Gastrocnemius medialis (tissue), 4 donors: ENCODE measurements around the gene KLRC2. TPM values are rescaled to one million over a fixed set of nuclear protein-coding genes. Genes with fewer than 3 reads are reported as not detected.

Experiments used
- ATAC-seq, 2 donors: fragments of 150-250 bp; one replicate each; pipeline ENCODE4 v1.9.1; 2016
- DNase-seq, 2 donors: peaks; one replicate each; pipeline ENCODE4 v3.0.0-alpha.2; 2019
- H3K27ac ChIP-seq, 4 donors: fragments of 200-600 bp; sonication (generic); 1 replicate in 1 of 4; 2 replicates in 3 of 4; pipeline ENCODE4 v1.5.1; 2016 to 2018; ENCODE audit warnings: mild to moderate bottlenecking in 2 of 4, moderate library complexity in 1 of 4
- H3K27me3 ChIP-seq, 3 donors: fragments of 200-600 bp; sonication (generic) in 2 of 3; 1 replicate in 1 of 3; 2 replicates in 2 of 3; pipeline versions ENCODE4 v1.5.1 to v1.6.0; 2016 to 2019; ENCODE audit warnings: mild to moderate bottlenecking in 1 of 3, moderate library complexity in 1 of 3
- H3K36me3 ChIP-seq, 2 donors: fragments of 200-600 bp; sonication (generic) in 1 of 2; one replicate each; pipeline ENCODE4 v1.5.1; 2017 to 2018
- H3K4me1 ChIP-seq, 2 donors: fragments of 200-600 bp; sonication (generic) in 1 of 2; one replicate each; pipeline ENCODE4 v1.5.1; 2016 to 2017; ENCODE audit warnings: mild to moderate bottlenecking in 2 of 2
- H3K4me3 ChIP-seq, 4 donors: fragments of 200-600 bp; sonication (generic) in 3 of 4; 1 replicate in 1 of 4; 2 replicates in 3 of 4; pipeline ENCODE4 v1.5.1; 2016 to 2019; ENCODE audit warnings: mild to moderate bottlenecking in 2 of 4
- H3K9me3 ChIP-seq, 3 donors: fragments of 200-600 bp; sonication (generic) in 2 of 3; 1 replicate in 1 of 3; 2 replicates in 2 of 3; pipeline ENCODE4 v1.5.1; 2016 to 2019
- POLR2A ChIP-seq, 2 donors: fragments of 450-650 bp; IDR thresholded peaks; one replicate each; pipeline ENCODE4 v1.6.1; 2017; ENCODE audit warnings: antibody characterized with exemption in 2 of 2, mild to moderate bottlenecking in 2 of 2, moderate library complexity in 2 of 2
- in situ Hi-C, 4 donors: fragments of 200-750 bp; cut with MboI; loops; one replicate each; pipeline versions ENCODE4 v1.15.0 to v1.8.0; 2017; ENCODE audit warnings: low sequenced_read_pairs in 4 of 4
- intact Hi-C: fragments of 100-400 bp; cut with DNase I; formaldehyde crosslinking; loops from one replicate; pipeline ENCODE4 v1.15.1; 2023; ENCODE audit warnings: low total_unique reads
- total RNA-seq, 4 donors: library from RNA; depleted of rRNA; stranded (reverse); fragments of >200 nt; gene quantifications; one replicate each; pipeline versions ENCODE4 v1.1.0 to v1.2.3, GENCODE V29; 2016
- TF ChIP-seq, protein P1 (sequence below), 5 experiments: fragments of 450-650 bp in 3 of 5; fragments of 200-600 bp in 2 of 5; sonication (generic) in 2 of 5; IDR thresholded peaks in 4 of 5; conservative IDR thresholded peaks in 1 of 5; 1 replicate in 4 of 5; 2 replicates in 1 of 5; pipeline ENCODE4 v1.5.1; 2016 to 2019; ENCODE audit warnings: antibody characterized with exemption in 5 of 5, mild to moderate bottlenecking in 3 of 5, moderate library complexity in 3 of 5

KLRC2 gene
- total RNA-seq, 4 donors from 2014 or later: not detected

GRCh38 chr12:10386857-10387256 lies 49.0 kb downstream of the KLRC2 start:
- Histone ChIP-seq H3K36me3 (no peaks in the 10 kb centered on the region), H3K4me1 (peaks cover 0 to 1% of the 10 kb centered on the region in 2 donors), H3K27ac (no peak overlapping the region), H3K9me3 (no peaks in the 10 kb centered on the region), H3K4me3 (no peak overlapping the region), H3K27me3 (no peaks in the 10 kb centered on the region)
- in situ Hi-C loops (no loop called here), intact Hi-C loops (no loop called here)
- ATAC-seq (no peak), DNase-seq (no peak)
- TF ChIP-seq POLR2A (IDR thresholded peaks at IDR 0.05): no peak
- TF ChIP-seq, protein P1, sequence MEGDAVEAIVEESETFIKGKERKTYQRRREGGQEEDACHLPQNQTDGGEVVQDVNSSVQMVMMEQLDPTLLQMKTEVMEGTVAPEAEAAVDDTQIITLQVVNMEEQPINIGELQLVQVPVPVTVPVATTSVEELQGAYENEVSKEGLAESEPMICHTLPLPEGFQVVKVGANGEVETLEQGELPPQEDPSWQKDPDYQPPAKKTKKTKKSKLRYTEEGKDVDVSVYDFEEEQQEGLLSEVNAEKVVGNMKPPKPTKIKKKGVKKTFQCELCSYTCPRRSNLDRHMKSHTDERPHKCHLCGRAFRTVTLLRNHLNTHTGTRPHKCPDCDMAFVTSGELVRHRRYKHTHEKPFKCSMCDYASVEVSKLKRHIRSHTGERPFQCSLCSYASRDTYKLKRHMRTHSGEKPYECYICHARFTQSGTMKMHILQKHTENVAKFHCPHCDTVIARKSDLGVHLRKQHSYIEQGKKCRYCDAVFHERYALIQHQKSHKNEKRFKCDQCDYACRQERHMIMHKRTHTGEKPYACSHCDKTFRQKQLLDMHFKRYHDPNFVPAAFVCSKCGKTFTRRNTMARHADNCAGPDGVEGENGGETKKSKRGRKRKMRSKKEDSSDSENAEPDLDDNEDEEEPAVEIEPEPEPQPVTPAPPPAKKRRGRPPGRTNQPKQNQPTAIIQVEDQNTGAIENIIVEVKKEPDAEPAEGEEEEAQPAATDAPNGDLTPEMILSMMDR (IDR thresholded peaks at IDR 0.05 in 4 of 5, conservative IDR thresholded peaks at IDR 0.05 in 1 of 5): no peak

GRCh38 chr12:10385166-10385613 lies 50.6 kb downstream of the KLRC2 start:
- DNase-seq: no peak
- no peaks in the 10 kb centered on the region for H3K27me3 ChIP-seq
- ATAC-seq: no peak
- in situ Hi-C loops (no loop called here), intact Hi-C loops (no loop called here)
- no peak overlapping the region for H3K4me3 ChIP-seq
- no peak overlapping the region for H3K27ac ChIP-seq
- H3K4me1 ChIP-seq: no peaks in the 10 kb centered on the region
- no peaks in the 10 kb centered on the region for H3K9me3 ChIP-seq
- H3K36me3 ChIP-seq: no peaks in the 10 kb centered on the region
- TF ChIP-seq POLR2A (IDR thresholded peaks at IDR 0.05): no peak
- TF ChIP-seq, protein P1 (IDR thresholded peaks at IDR 0.05 in 4 of 5, conservative IDR thresholded peaks at IDR 0.05 in 1 of 5): no peak

GRCh38 chr12:10384191-10384590 lies 51.6 kb downstream of the KLRC2 start:
- no peak overlapping the region for H3K4me3 ChIP-seq
- in situ Hi-C loops: no loop called here
- no peak for DNase-seq

GRCh38 chr12:10381928-10382628 lies 53.7 kb downstream of the KLRC2 start:
- intact Hi-C loops (no loop called here), in situ Hi-C loops (no loop called here)
- H3K36me3 ChIP-seq: no peaks in the 10 kb centered on the region
- H3K4me1 ChIP-seq: no peaks in the 10 kb centered on the region
- H3K4me3 ChIP-seq: no peak overlapping the region
- DNase-seq: no peak
- H3K9me3 ChIP-seq: no peaks in the 10 kb centered on the region
- H3K27ac ChIP-seq: no peak overlapping the region
- no peak for ATAC-seq
- H3K27me3 ChIP-seq: no peaks in the 10 kb centered on the region
- TF ChIP-seq POLR2A (IDR thresholded peaks at IDR 0.05): no peak
- TF ChIP-seq, protein P1 (IDR thresholded peaks at IDR 0.05 in 4 of 5, conservative IDR thresholded peaks at IDR 0.05 in 1 of 5): no peak

More at GRCh38 chr12:10384191-10384590, 51.6 kb downstream of the KLRC2 start:
- H3K27me3 ChIP-seq: no peaks in the 10 kb centered on the region
- no peak for ATAC-seq
- intact Hi-C loops: no loop called here
- no peaks in the 10 kb centered on the region for H3K4me1 ChIP-seq
- no peak overlapping the region for H3K27ac ChIP-seq
- no peaks in the 10 kb centered on the region for H3K36me3 ChIP-seq
- no peaks in the 10 kb centered on the region for H3K9me3 ChIP-seq
- TF ChIP-seq, protein P1 (IDR thresholded peaks at IDR 0.05 in 4 of 5, conservative IDR thresholded peaks at IDR 0.05 in 1 of 5): no peak
- no peak for TF ChIP-seq POLR2A (IDR thresholded peaks at IDR 0.05)

Other genes with a start within 250 kb of the KLRC2 start
- gene GABARAPL1, start 223.1 kb downstream of the KLRC2 start, total RNA-seq: 100 to 1,000 TPM; 144 to 605 (median 175) TPM
- gene KLRD1, start 128.1 kb downstream of the KLRC2 start, total RNA-seq: under 1 TPM; 0.10 to 0.23 (median 0.21) TPM
- gene KLRK1, start 46.0 kb downstream of the KLRC2 start, total RNA-seq: under 1 TPM in 1 of 4 donors, not detected in 3; 0.20 TPM
- not detected for gene KLRC4, start 26.3 kb downstream of the KLRC2 start, total RNA-seq
- not detected for gene KLRC3, start 15.4 kb downstream of the KLRC2 start, total RNA-seq
- not detected for gene KLRC1, start 17.4 kb upstream of the KLRC2 start, total RNA-seq
- under 1 TPM in 1 of 4 donors, not detected in 3; 0.31 TPM for gene EIF2S3B, start 69.9 kb upstream of the KLRC2 start, total RNA-seq
- gene MAGOHB, start 177.6 kb upstream of the KLRC2 start, total RNA-seq: 1 to 10 TPM in 3 of 4 donors, under 1 TPM in 1; 0.80 to 6.3 (median 3.8) TPM
- gene STYK1, start 238.0 kb upstream of the KLRC2 start, total RNA-seq: under 1 TPM in 1 of 4 donors, not detected in 3; 0.12 TPM